Fibroblast of pulmonary artery (primary cell): ENCODE data around the gene HLA-G.
A peak's percentile ranks its signal among the peaks of the same experiment; 100 is the strongest.
"Not testable (repeated sequence)": the region's sequence is repeated elsewhere in the genome, so short reads cannot be mapped to it uniquely, and the experiment has no call there.

Source experiments
- DNase-seq: peaks from one replicate; pipeline ENCODE4 v3.0.0-alpha.2; 2010; ENCODE audit warnings: low read depth
- H3K4me3 ChIP-seq: replicated peaks from 2 replicates; pipeline ENCODE4 v1.5.1; 2011; ENCODE audit warnings: low read depth, mild to moderate bottlenecking, control low read depth, low read length, moderate library complexity
- TF ChIP-seq, protein P1 (sequence below): IDR thresholded peaks from 2 replicates; pipeline ENCODE4 v1.5.1; 2011; ENCODE audit warnings: mild to moderate bottlenecking, control low read depth, low read length, inconsistent platforms; ENCODE audit errors: missing control alignments

HLA-G gene

DNA sequence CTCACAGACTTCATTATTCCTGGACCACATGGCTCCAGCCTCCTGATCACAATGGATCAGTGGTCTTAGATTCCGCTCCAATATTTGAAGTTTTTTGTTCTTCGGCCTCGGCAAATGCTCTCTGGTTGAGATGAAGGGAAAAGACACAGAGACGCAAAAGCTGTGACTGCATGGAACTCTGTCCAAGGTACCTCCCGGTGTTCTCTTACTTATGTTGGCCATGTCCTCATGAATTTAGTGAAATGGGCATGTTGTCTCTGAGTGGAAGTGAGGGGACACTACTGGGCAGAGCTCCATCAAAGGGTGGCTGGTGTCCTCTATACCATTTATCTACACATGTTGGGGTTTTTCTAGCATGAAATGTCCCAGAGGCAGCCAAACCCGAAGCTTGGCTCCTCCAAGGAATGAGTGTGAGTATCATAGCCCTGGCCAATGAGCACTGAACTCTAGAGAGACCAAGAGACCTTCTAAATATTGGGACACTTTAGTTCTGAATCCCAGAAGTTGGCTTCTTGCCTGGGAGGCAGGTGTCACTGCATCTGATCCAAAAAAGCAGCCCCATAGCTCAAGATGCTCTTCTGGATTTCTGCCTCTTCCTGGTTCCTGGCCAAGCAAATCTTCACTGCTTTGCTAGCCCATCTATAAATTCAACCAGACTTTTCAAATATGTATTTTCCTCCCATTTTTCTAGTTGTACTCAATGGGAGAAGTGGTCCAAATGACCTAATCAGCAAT is 34.1 kb downstream of the HLA-G start:
- H3K4me3 ChIP-seq: no peak overlapping the region
- TF ChIP-seq, protein P1, sequence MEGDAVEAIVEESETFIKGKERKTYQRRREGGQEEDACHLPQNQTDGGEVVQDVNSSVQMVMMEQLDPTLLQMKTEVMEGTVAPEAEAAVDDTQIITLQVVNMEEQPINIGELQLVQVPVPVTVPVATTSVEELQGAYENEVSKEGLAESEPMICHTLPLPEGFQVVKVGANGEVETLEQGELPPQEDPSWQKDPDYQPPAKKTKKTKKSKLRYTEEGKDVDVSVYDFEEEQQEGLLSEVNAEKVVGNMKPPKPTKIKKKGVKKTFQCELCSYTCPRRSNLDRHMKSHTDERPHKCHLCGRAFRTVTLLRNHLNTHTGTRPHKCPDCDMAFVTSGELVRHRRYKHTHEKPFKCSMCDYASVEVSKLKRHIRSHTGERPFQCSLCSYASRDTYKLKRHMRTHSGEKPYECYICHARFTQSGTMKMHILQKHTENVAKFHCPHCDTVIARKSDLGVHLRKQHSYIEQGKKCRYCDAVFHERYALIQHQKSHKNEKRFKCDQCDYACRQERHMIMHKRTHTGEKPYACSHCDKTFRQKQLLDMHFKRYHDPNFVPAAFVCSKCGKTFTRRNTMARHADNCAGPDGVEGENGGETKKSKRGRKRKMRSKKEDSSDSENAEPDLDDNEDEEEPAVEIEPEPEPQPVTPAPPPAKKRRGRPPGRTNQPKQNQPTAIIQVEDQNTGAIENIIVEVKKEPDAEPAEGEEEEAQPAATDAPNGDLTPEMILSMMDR: no peak
- peak; percentile 17 for DNase-seq

DNA sequence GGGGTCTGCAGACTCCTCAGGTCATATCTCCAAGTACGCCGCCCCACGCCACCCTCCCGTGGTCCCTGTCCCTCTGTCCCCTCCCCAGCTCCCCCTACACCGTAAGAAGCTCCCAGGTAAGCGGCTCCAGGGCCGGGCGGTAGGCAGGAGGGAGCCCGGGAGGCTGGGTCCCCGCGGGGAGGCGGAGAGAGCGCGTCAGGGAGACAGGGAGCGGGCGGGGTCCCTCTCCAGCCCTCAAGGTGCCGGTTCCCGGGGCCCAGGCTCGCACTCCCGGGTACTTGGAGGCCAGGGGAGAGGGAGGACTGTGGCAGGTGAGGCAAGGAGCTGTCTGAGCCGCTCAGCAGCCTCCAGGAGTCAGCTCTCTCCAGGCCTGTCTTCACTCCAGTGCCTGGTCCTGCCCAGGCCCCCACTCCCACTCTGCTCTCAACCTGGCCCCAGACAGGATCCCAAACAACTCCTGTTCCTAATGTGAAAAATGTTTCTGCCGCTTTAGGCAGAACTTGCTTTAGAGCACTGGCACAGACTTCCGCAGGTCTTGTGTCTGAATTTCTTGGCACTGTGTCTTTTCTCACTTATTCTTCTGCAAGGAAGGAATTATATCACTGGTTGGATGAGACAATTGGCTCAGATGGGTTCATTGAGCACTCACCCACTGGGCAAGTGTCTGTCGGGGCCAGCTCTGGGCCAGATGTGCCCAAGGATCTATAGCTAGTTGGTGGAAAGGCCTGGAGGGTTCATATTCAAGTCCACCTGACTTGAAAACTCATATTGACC is 36.6 kb downstream of the HLA-G start:
- no peak for DNase-seq
- TF ChIP-seq, protein P1: no peak
- H3K4me3 ChIP-seq: no peak overlapping the region

DNA sequence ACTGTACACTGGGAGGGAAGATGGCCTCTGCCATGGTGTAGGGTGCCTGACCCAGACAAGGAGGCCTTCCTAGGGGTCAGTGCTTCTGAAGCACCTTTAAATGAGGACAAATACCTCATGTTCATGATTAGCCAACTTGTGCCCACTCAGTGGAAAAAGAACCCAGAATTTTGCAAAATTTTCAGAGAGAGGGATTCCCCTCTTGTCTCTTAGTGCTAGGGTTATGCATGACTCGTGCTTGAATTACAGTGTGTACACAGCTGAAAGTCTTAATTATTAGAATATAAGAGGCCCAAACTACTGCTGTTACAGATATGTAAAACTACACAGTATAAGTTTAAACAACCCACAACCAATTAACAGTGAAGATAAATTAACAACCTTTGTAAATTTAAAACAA is 38.0 kb downstream of the HLA-G start:
- TF ChIP-seq, protein P1: no peak
- H3K4me3 ChIP-seq: no peak overlapping the region
- DNase-seq: no peak

DNA sequence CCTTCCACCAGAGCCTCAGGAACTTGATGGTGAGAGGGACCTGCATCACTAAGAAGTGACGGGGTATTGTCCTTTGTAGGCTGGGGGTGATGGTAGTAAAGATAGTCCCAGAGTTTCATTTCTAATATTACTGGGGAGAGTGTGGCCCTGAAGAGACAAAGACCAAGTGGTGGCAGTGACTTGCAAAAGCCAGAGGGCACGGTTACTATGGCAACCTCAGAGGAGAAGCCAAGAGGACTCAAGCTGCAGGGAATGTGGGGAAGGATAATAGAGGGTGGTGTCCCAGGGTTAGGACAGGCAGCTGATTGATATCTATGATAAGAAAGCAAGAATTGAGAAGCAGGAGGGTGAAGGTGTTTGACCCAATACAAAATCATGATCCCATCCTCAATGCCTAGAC is 42.5 kb downstream of the HLA-G start:
- TF ChIP-seq, protein P1: no peak
- H3K4me3 ChIP-seq: no peak overlapping the region
- DNase-seq: no peak

DNA sequence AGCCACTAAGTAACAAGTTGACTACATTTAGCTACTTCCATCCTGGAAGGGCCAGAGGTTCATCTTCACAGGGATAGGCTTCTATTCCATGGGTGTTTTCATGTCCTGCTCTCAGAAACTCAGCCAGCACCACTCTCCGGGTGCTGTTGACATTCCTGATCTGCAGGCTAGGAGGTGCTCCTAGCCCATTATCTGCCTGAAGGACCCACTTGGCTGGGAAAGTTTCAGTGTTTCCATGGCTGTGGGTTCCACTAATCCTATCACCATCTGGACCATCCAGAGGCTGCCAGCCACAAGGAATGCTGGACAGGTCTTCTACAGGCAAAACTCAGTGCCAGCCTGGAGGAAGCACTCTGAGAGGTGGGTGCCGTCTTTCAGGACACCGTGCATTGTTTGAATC is 45.2 kb downstream of the HLA-G start:
- no peak for DNase-seq
- no peak overlapping the region for H3K4me3 ChIP-seq
- TF ChIP-seq, protein P1: no peak

DNA sequence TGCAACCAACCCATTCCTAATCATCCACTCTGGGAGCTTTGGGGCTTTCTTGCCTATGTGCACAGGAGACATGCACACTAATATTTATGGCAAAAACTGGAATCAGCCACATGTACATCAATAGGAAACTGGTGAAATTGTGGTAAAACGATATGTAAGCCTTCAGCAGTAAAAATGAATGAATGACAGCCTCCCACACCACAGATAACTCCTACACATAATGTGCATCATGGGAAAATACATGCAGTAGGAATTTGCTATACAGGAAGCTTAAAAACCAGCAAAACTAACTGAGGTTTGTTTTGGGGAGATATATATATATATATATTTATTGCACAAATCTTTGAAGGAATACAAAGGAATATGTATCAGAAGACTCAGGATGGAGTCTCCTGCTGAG is 47.6 kb downstream of the HLA-G start:
- H3K4me3 ChIP-seq: no peak overlapping the region
- TF ChIP-seq, protein P1: no peak
- DNase-seq: no peak

DNA sequence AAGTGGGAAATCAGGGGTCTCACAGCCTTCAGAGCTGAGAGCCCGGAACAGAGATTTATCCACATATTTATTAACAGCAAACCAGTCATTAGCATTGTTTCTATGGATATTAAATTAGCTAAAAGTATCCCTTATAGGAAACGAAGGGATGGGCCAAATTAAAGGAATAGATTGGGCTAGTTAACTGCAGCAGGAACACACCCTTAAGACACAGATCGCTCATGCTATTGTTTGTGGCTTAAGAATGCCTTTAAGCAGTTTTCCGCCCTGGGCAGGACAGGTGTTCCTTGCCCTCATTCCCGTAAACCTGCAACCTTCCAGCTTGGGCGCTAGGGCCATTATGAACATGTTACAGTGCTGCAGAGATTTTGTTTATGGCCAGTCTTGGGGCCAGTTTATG is 48.1 kb downstream of the HLA-G start:
- not testable (repeated sequence) for H3K4me3 ChIP-seq, DNase-seq
